GM12892 (cell line): ENCODE measurements around the gene ZNF343.

Experiments used
- DNase-seq: peaks from one replicate; pipeline ENCODE4 v3.0.0; 2011; ENCODE audit not compliant: insufficient read length
- FAIRE-seq: peaks from 2 replicates; lab custom pipeline; 2011; peaks lifted over from hg19 to GRCh38; lab: Jason Lieb, UNC
- POLR2A ChIP-seq: IDR thresholded peaks from 2 replicates; pipeline ENCODE4 v1.6.1; 2011; ENCODE audit warnings: low read depth, low read length, control low read depth
- POLR2AphosphoS5 ChIP-seq: IDR thresholded peaks from 2 replicates; pipeline ENCODE4 v1.6.1; 2011; ENCODE audit warnings: low read depth, low read length, control low read depth
- TAF1 ChIP-seq: IDR thresholded peaks from 2 replicates; pipeline ENCODE4 v1.6.1; 2011; ENCODE audit warnings: low read depth, mild to moderate bottlenecking, control low read depth, low read length, borderline replicate concordance

Gene ZNF343

GRCh38 chr20:2449386-2449785, 59.3 kb downstream of the ZNF343 start:
- FAIRE-seq (no peak), DNase-seq (no peak)
- TF ChIP-seq POLR2AphosphoS5 (no peak), POLR2A (no peak), TAF1 (no peak)

- TF ChIP-seq POLR2A (no peak), POLR2AphosphoS5 (no peak), TAF1 (no peak)
- FAIRE-seq (no peak), DNase-seq (no peak)
These were observed 61.9 kb downstream of the ZNF343 start for GRCh38 chr20:2446845-2447244.
